Heart left ventricle (tissue), 16 donors: ENCODE results near the gene ZNF627. TPM values are rescaled to one million over a fixed set of nuclear protein-coding genes. Genes with fewer than 3 reads are reported as not detected.

Experiments used
- ATAC-seq, 4 donors: fragments of 200-7000 bp; cut with Tn5 transposase; one replicate each; pipeline ENCODE4 v1.9.1; 2020 to 2022; ENCODE audit warnings: moderate library complexity in 4 of 4, mild to moderate bottlenecking in 3 of 4, moderate number of reproducible peaks in 1 of 4
- DNase-seq, 5 donors: peaks; one replicate each; pipeline ENCODE4 v3.0.0-alpha.2; 2020
- H3K27ac ChIP-seq, 12 donors: fragments of 200-600 bp; sonication (generic) in 4 of 12; one replicate each; pipeline versions ENCODE4 v1.5.0 to v1.8.0; 2016 to 2022; ENCODE audit warnings: mild to moderate bottlenecking in 2 of 12
- H3K27me3 ChIP-seq, 9 donors: fragments of 200-600 bp; sonication (generic) in 2 of 9; one replicate each; pipeline versions ENCODE4 v1.5.1 to v1.8.0; 2016 to 2022; ENCODE audit warnings: mild to moderate bottlenecking in 3 of 9
- H3K36me3 ChIP-seq, 9 donors: fragments of 200-600 bp; sonication (generic) in 2 of 9; one replicate each; pipeline versions ENCODE4 v1.5.0 to v1.8.0; 2018 to 2022; ENCODE audit warnings: mild to moderate bottlenecking in 2 of 9
- H3K4me1 ChIP-seq, 12 donors: fragments of 200-600 bp; sonication (generic) in 4 of 12; one replicate each; pipeline versions ENCODE4 v1.5.0 to v1.8.0; 2016 to 2022; ENCODE audit warnings: mild to moderate bottlenecking in 3 of 12
- H3K4me3 ChIP-seq, 12 donors: fragments of 200-600 bp; sonication (generic) in 4 of 12; one replicate each; pipeline versions ENCODE4 v1.5.0 to v1.8.0; 2017 to 2022; ENCODE audit warnings: mild to moderate bottlenecking in 9 of 12, moderate library complexity in 4 of 12
- H3K9me3 ChIP-seq, 12 donors: fragments of 200-600 bp; sonication (generic) in 4 of 12; one replicate each; pipeline versions ENCODE4 v1.5.0 to v1.8.0; 2016 to 2022; ENCODE audit warnings: mild to moderate bottlenecking in 1 of 12
- POLR2A ChIP-seq, 2 donors: fragments of 450-650 bp; IDR thresholded peaks; one replicate each; pipeline ENCODE4 v1.6.1; 2017; ENCODE audit warnings: antibody characterized with exemption in 2 of 2, mild to moderate bottlenecking in 2 of 2, moderate library complexity in 2 of 2
- WGBS, 4 donors: extraction: QIAGEN DNeasy Blood & Tissue Kit in 2 of 4; methylation state at CpG; one replicate each; pipeline versions ENCODE4 v1.1.5 to v1.1.7; 2013 to 2018; 5-methylcytosine and 5-hydroxymethylcytosine counted together
- intact Hi-C, 10 donors: fragments of 100-400 bp; cut with DNase I; formaldehyde crosslinking; loops; one replicate each; pipeline versions ENCODE4 v1.11.1 to v1.14.2; 2022
- polyA plus RNA-seq, 2 donors: library from polyadenylated mRNA; stranded (reverse); fragments of 200-250 nt; gene quantifications; one replicate each; pipeline ENCODE4 v1.2.3, GENCODE V29; 2013
- total RNA-seq, 9 donors: library from RNA; depleted of rRNA in 2 of 9; stranded (reverse); fragments of >200 nt in 2 of 9; fragmentation: NEBNext Ultra II Directional in 3 of 9; extraction: Animal tissue kit (Norgen Biotek cat#: 25700) in 3 of 9; gene quantifications; one replicate each; pipeline versions ENCODE4 v1.1.0 to v1.2.4, GENCODE V29; 2016 to 2023
- TF ChIP-seq, protein P1 (sequence below), 12 donors: fragments of 200-600 bp; sonication (generic) in 4 of 12; IDR thresholded peaks; one replicate each; pipeline versions ENCODE4 v1.5.0 to v1.8.0; 2018 to 2022; ENCODE audit warnings: antibody characterized with exemption in 12 of 12, mild to moderate bottlenecking in 5 of 12
- donor health status: ischemic (EF 13 %, LVEDD 7.1; RV severe dilation, severe dysfunction).
- donor health status: healthy with polysubstance abuse.
- donor health status: DM: no; HTN: yes; CAD: no.
- donor health status: DM: no; HTN: no; CAD: no.
- donor health status: ischemic (EF 25% LVEDD 6.9; RV normal size, moderate dysfunction).
- donor health status: ischemic (EF 25% LVEDD 5.7; RV mildly dilated, moderate dysfunction).
- donor health status: healthy.
- donor health status: DM: yes; HTN: yes; CAD: no.
- donor health status: ischemic (EF 35%, LVEDD 5.7; RV mildly dilated, moderate dysfunction).
- donor health status: nonischemic (EF 11% LVEDD 7.7; RV severe dilation, severe dysfunction).
- donor health status: DM: yes; HTN: yes; CAD: no.
- donor health status: PGD.
- donor health status: ischemic (EF 29% LVEDD 5.4; RV normal size, mild dysfunction).
- donor health status: nonischemic (EF 23%, LVEDD 6.1; RV moderate dilation, normal function).

The ZNF627 gene
- total and polyA plus RNA-seq, 11 donors: 2.5 to 9.2 (median 5.5) TPM

DNA sequence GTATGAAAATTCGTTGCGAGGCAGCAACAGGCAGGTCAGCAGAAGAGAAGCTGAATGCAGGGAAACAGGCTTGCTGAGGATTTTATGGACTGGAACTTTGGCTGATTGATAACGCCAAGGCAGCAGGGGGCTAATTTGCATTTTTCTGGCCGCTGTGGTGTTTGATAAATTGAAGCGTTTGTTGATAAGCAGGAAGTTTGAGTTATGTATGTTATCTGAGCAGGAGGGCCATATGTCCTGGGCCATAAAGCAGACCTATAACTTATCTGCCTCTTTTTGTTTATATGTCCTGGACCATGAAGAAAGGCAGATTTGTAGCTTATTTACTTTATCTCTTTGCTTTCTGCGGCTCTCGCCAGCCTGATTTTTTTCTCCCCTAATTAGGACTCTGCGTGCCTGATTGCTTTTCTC lies 65.9 kb downstream of the ZNF627 start:
- H3K27ac ChIP-seq: no peak overlapping the region
- TF ChIP-seq POLR2A (IDR thresholded peaks at IDR 0.05): no peak
- TF ChIP-seq, protein P1, sequence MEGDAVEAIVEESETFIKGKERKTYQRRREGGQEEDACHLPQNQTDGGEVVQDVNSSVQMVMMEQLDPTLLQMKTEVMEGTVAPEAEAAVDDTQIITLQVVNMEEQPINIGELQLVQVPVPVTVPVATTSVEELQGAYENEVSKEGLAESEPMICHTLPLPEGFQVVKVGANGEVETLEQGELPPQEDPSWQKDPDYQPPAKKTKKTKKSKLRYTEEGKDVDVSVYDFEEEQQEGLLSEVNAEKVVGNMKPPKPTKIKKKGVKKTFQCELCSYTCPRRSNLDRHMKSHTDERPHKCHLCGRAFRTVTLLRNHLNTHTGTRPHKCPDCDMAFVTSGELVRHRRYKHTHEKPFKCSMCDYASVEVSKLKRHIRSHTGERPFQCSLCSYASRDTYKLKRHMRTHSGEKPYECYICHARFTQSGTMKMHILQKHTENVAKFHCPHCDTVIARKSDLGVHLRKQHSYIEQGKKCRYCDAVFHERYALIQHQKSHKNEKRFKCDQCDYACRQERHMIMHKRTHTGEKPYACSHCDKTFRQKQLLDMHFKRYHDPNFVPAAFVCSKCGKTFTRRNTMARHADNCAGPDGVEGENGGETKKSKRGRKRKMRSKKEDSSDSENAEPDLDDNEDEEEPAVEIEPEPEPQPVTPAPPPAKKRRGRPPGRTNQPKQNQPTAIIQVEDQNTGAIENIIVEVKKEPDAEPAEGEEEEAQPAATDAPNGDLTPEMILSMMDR (IDR thresholded peaks at IDR 0.05): no peak
- 73 to 77% (median 76%) methylated on average over 8 of the region's 8 CpGs for WGBS, 4 donors
- H3K4me1 ChIP-seq: no peaks in the 10 kb centered on the region
- DNase-seq (no peak), ATAC-seq (no peak)
- H3K9me3 ChIP-seq: no peaks in the 10 kb centered on the region
- H3K4me3 ChIP-seq: no peak overlapping the region
- no peaks in the 10 kb centered on the region for H3K27me3 ChIP-seq
- intact Hi-C loops: no loop called here
- no peaks in the 10 kb centered on the region for H3K36me3 ChIP-seq

Other genes starting within 250 kb of the ZNF627 start
- 10 to 100 TPM in 6 of 9 donors, 1 to 10 TPM in 3; 4.5 to 24.8 (median 12.5) TPM for gene PLPPR2, start 242.1 kb upstream of the ZNF627 start, total RNA-seq
- gene PLPPR2, start 242.1 kb upstream of the ZNF627 start, polyA plus RNA-seq: 10 to 100 TPM in 1 of 2 donors, 1 to 10 TPM in 1; 8.0 to 10.5 TPM
- 1 to 10 TPM in 7 of 9 donors, under 1 TPM in 2; 0.67 to 1.9 (median 1.5) TPM for gene SWSAP1, start 222.8 kb upstream of the ZNF627 start, total RNA-seq
- gene SWSAP1, start 222.8 kb upstream of the ZNF627 start, polyA plus RNA-seq: 1 to 10 TPM; 1.9 to 2.1 TPM
- 1 to 10 TPM; 4.6 to 7.8 (median 5.7) TPM for gene EPOR, start 213.2 kb upstream of the ZNF627 start, total RNA-seq
- 1 to 10 TPM; 6.1 TPM for gene EPOR, start 213.2 kb upstream of the ZNF627 start, polyA plus RNA-seq
- gene RGL3, start 178.2 kb upstream of the ZNF627 start, total RNA-seq: 1 to 10 TPM; 2.1 to 5.0 (median 4.0) TPM
- gene RGL3, start 178.2 kb upstream of the ZNF627 start, polyA plus RNA-seq: 10 to 100 TPM in 1 of 2 donors, 1 to 10 TPM in 1; 2.2 to 11.3 TPM
- under 1 TPM in 7 of 9 donors, not detected in 2; 0.18 to 0.69 (median 0.31) TPM for gene ODAD3, start 162.4 kb upstream of the ZNF627 start, total RNA-seq
- under 1 TPM; 0.37 to 0.84 TPM for gene ODAD3, start 162.4 kb upstream of the ZNF627 start, polyA plus RNA-seq
- gene PRKCSH, start 161.8 kb upstream of the ZNF627 start, total RNA-seq: 100 to 1,000 TPM in 6 of 9 donors, 10 to 100 TPM in 3; 69.3 to 210 (median 120) TPM
- gene PRKCSH, start 161.8 kb upstream of the ZNF627 start, polyA plus RNA-seq: 100 to 1,000 TPM in 1 of 2 donors, 10 to 100 TPM in 1; 71.2 to 107 TPM
- under 1 TPM in 8 of 9 donors, not detected in 1; 0.08 to 0.75 (median 0.27) TPM for gene ELAVL3, start 116.4 kb upstream of the ZNF627 start, total RNA-seq
- under 1 TPM; 0.03 to 0.11 TPM for gene ELAVL3, start 116.4 kb upstream of the ZNF627 start, polyA plus RNA-seq
- 1 to 10 TPM; 2.4 to 5.5 (median 3.8) TPM for gene ZNF653, start 91.6 kb upstream of the ZNF627 start, total RNA-seq
- 1 to 10 TPM; 4.0 to 8.9 TPM for gene ZNF653, start 91.6 kb upstream of the ZNF627 start, polyA plus RNA-seq
- gene ECSIT, start 68.3 kb upstream of the ZNF627 start, total RNA-seq: 100 to 1,000 TPM in 8 of 9 donors, 10 to 100 TPM in 1; 69.7 to 207 (median 131) TPM
- gene ECSIT, start 68.3 kb upstream of the ZNF627 start, polyA plus RNA-seq: 100 to 1,000 TPM; 157 to 242 TPM
- 100 to 1,000 TPM in 6 of 9 donors, 10 to 100 TPM in 3; 68.6 to 979 (median 145) TPM for gene CNN1, start 58.6 kb upstream of the ZNF627 start, total RNA-seq
- 100 to 1,000 TPM; 306 to 426 TPM for gene CNN1, start 58.6 kb upstream of the ZNF627 start, polyA plus RNA-seq
- 10 to 100 TPM; 25.0 to 41.5 (median 27.7) TPM for gene ELOF1, start 38.3 kb upstream of the ZNF627 start, total RNA-seq
- gene ELOF1, start 38.3 kb upstream of the ZNF627 start, polyA plus RNA-seq: 10 to 100 TPM; 47.5 to 70.3 TPM
- gene ACP5, start 19.8 kb upstream of the ZNF627 start, total RNA-seq: 10 to 100 TPM in 2 of 9 donors, 1 to 10 TPM in 6, under 1 TPM in 1; 0.56 to 54.1 (median 3.3) TPM
- gene ACP5, start 19.8 kb upstream of the ZNF627 start, polyA plus RNA-seq: 1 to 10 TPM; 1.6 to 1.9 TPM
- gene ZNF823, start 141.5 kb downstream of the ZNF627 start, total RNA-seq: 1 to 10 TPM; 2.6 to 5.2 (median 4.0) TPM
- 1 to 10 TPM; 1.6 to 2.2 TPM for gene ZNF823, start 141.5 kb downstream of the ZNF627 start, polyA plus RNA-seq
- gene ZNF441, start 169.5 kb downstream of the ZNF627 start, total RNA-seq: 1 to 10 TPM; 2.6 to 9.3 (median 4.9) TPM
- 1 to 10 TPM; 2.4 to 2.5 TPM for gene ZNF441, start 169.5 kb downstream of the ZNF627 start, polyA plus RNA-seq
- gene ZNF491, start 201.0 kb downstream of the ZNF627 start, total RNA-seq: 1 to 10 TPM in 8 of 9 donors, under 1 TPM in 1; 0.91 to 3.4 (median 2.5) TPM
- 1 to 10 TPM; 1.2 to 2.5 TPM for gene ZNF491, start 201.0 kb downstream of the ZNF627 start, polyA plus RNA-seq
- gene ZNF440, start 216.8 kb downstream of the ZNF627 start, total RNA-seq: 1 to 10 TPM; 2.5 to 6.6 (median 5.2) TPM
- 1 to 10 TPM; 2.9 to 5.0 TPM for gene ZNF440, start 216.8 kb downstream of the ZNF627 start, polyA plus RNA-seq